HepG2 (cell line): ENCODE results near the gene FAHD1. TPM values are rescaled to one million over a fixed set of nuclear protein-coding genes. Genes with fewer than 3 reads are reported as not detected.

Experiments
- ATF2 ChIP-seq: sonication (generic); formaldehyde crosslinking; IDR thresholded peaks from 2 replicates; pipeline ENCODE4 v1.4.0; 2020; ENCODE audit warnings: missing genetic modification reagents
- CHD2 ChIP-seq: IDR thresholded peaks from 2 replicates; pipeline ENCODE4 v1.6.1; 2011; ENCODE audit warnings: low read depth, low read length, improper control_type of control experiment
- EED ChIP-seq: sonication (generic); formaldehyde crosslinking; IDR thresholded peaks from 2 replicates; pipeline ENCODE4 v1.5.0; 2020; ENCODE audit warnings: mild to moderate bottlenecking, missing genetic modification reagents
- EHMT2 ChIP-seq: fragments of 200-600 bp; sonication (generic); IDR thresholded peaks from 2 replicates; pipeline ENCODE4 v1.7.0; 2017; ENCODE audit warnings: antibody characterized with exemption, low read depth, low read length, borderline replicate concordance
- FOXM1 ChIP-seq: sonication (generic); formaldehyde crosslinking; IDR thresholded peaks from 2 replicates; pipeline ENCODE4 v1.5.0; 2020; ENCODE audit warnings: missing genetic modification reagents
- MEF2D ChIP-seq: sonication (generic); formaldehyde crosslinking; IDR thresholded peaks from 2 replicates; pipeline ENCODE4 v1.5.1; 2020; ENCODE audit warnings: mild to moderate bottlenecking, missing genetic modification reagents
- PAWR ChIP-seq: sonication (generic); formaldehyde crosslinking; IDR thresholded peaks from 2 replicates; pipeline ENCODE4 v1.4.0; 2020; ENCODE audit warnings: missing genetic modification reagents, mild to moderate bottlenecking, borderline replicate concordance
- SNRNP70 ChIP-seq: fragments of 200-400 bp; formaldehyde crosslinking; IDR thresholded peaks from 2 replicates; pipeline ENCODE4 v1.6.1; 2017; ENCODE audit warnings: mild to moderate bottlenecking, low read depth, low read length, moderate library complexity
- TEF ChIP-seq: sonication (generic); formaldehyde crosslinking; IDR thresholded peaks from 2 replicates; pipeline ENCODE4 v1.5.0; 2020; ENCODE audit warnings: missing genetic modification reagents
- WIZ ChIP-seq: sonication (generic); formaldehyde crosslinking; IDR thresholded peaks from 2 replicates; pipeline ENCODE4 v1.5.1; 2020; ENCODE audit warnings: mild to moderate bottlenecking, missing genetic modification reagents
- ZBTB1 ChIP-seq: sonication (generic); formaldehyde crosslinking; IDR thresholded peaks from 2 replicates; pipeline ENCODE4 v1.4.0; 2020; ENCODE audit warnings: missing genetic modification reagents, borderline replicate concordance
- ZNF121 ChIP-seq: sonication (generic); formaldehyde crosslinking; IDR thresholded peaks from 2 replicates; pipeline ENCODE4 v1.5.0; 2020; ENCODE audit warnings: mild to moderate bottlenecking, missing genetic modification reagents
- ZNF282 ChIP-seq: fragments of 450-650 bp; IDR thresholded peaks from 2 replicates; pipeline ENCODE4 v1.6.1; 2018; ENCODE audit not compliant: partially characterized antibody
- ZNF431 ChIP-seq: sonication (generic); formaldehyde crosslinking; IDR thresholded peaks from 2 replicates; pipeline ENCODE4 v1.9.0; 2022; ENCODE audit warnings: missing genetic modification reagents, low read depth, mild to moderate bottlenecking, borderline replicate concordance
- ZNF552 ChIP-seq: sonication (generic); formaldehyde crosslinking; IDR thresholded peaks from 2 replicates; pipeline ENCODE4 v1.9.0; 2022; ENCODE audit warnings: missing genetic modification reagents, mild to moderate bottlenecking, borderline replicate concordance
- ZNF570 ChIP-seq: sonication (generic); formaldehyde crosslinking; IDR thresholded peaks from 2 replicates; pipeline ENCODE4 v1.4.0; 2020; ENCODE audit warnings: mild to moderate bottlenecking, missing genetic modification reagents, borderline replicate concordance
- ZSCAN25 ChIP-seq: sonication (generic); formaldehyde crosslinking; IDR thresholded peaks from 2 replicates; pipeline ENCODE4 v1.8.0; 2022; ENCODE audit warnings: mild to moderate bottlenecking, missing genetic modification reagents
- ZXDC ChIP-seq: sonication (generic); formaldehyde crosslinking; IDR thresholded peaks from 2 replicates; pipeline ENCODE4 v1.5.0; 2020; ENCODE audit warnings: mild to moderate bottlenecking, missing genetic modification reagents
- polyA plus RNA-seq, 8 experiments: library from polyadenylated mRNA; depleted of rRNA in 3 of 8; stranded (reverse) in 7 of 8; unstranded in 1 of 8; fragments of >200 nt; fragmentation: Illumina TruSeq in 4 of 8; extraction: Trizol in 4 of 8; gene quantifications; 2 replicates each; pipeline versions ENCODE4 v1.2.1 to v1.2.3, GENCODE V29; 2011 to 2016; ENCODE audit warnings: low read depth in 4 of 8, missing spikeins in 1 of 8, mixed read lengths in 1 of 8; ENCODE audit not compliant: insufficient read depth in 1 of 8
- total RNA-seq, 5 experiments: library from RNA; depleted of rRNA; stranded (reverse); fragments of >200 nt; fragmentation: Illumina TruSeq; extraction: Trizol; gene quantifications; 2 replicates each; pipeline ENCODE4 v1.2.3, GENCODE V29; 2016; ENCODE audit warnings: low read depth in 1 of 5
- TF ChIP-seq, protein P1 (sequence below): sonication (generic); formaldehyde crosslinking; conservative IDR thresholded peaks from 2 replicates; pipeline ENCODE4 v1.4.0; 2020; ENCODE audit warnings: mild to moderate bottlenecking, missing genetic modification reagents, moderate library complexity
- TF ChIP-seq, protein P2 (sequence below): IDR thresholded peaks from 2 replicates; pipeline ENCODE4 v1.6.1; 2016; ENCODE audit warnings: mild to moderate bottlenecking

The FAHD1 gene
- total and polyA plus RNA-seq, 2 of the 13 experiments (the other 11 are each of a cell fraction or from before 2014, with no cell fraction given), result 39.0 to 45.3 TPM

- TF ChIP-seq ZNF570 (CRISPR knock-in tag), result no peak
- no peak for TF ChIP-seq EHMT2
- peak; percentile 62 for TF ChIP-seq ZNF121 (CRISPR knock-in tag)
- no peak for TF ChIP-seq EED (CRISPR knock-in tag)
- TF ChIP-seq ZBTB1 (CRISPR knock-in tag), result no peak
- TF ChIP-seq ZNF431, result no peak
- no peak for TF ChIP-seq ZXDC (CRISPR knock-in tag)
- TF ChIP-seq SNRNP70, result no peak
- TF ChIP-seq ATF2 (CRISPR knock-in tag), result 0 out of 2 replicates have a peak, but pooled peaks have one; percentile 17
- TF ChIP-seq ZNF552 (CRISPR knock-in tag), result no peak
- TF ChIP-seq PAWR (CRISPR knock-in tag), result no peak
- no peak for TF ChIP-seq TEF (CRISPR knock-in tag)
- TF ChIP-seq, protein P1, sequence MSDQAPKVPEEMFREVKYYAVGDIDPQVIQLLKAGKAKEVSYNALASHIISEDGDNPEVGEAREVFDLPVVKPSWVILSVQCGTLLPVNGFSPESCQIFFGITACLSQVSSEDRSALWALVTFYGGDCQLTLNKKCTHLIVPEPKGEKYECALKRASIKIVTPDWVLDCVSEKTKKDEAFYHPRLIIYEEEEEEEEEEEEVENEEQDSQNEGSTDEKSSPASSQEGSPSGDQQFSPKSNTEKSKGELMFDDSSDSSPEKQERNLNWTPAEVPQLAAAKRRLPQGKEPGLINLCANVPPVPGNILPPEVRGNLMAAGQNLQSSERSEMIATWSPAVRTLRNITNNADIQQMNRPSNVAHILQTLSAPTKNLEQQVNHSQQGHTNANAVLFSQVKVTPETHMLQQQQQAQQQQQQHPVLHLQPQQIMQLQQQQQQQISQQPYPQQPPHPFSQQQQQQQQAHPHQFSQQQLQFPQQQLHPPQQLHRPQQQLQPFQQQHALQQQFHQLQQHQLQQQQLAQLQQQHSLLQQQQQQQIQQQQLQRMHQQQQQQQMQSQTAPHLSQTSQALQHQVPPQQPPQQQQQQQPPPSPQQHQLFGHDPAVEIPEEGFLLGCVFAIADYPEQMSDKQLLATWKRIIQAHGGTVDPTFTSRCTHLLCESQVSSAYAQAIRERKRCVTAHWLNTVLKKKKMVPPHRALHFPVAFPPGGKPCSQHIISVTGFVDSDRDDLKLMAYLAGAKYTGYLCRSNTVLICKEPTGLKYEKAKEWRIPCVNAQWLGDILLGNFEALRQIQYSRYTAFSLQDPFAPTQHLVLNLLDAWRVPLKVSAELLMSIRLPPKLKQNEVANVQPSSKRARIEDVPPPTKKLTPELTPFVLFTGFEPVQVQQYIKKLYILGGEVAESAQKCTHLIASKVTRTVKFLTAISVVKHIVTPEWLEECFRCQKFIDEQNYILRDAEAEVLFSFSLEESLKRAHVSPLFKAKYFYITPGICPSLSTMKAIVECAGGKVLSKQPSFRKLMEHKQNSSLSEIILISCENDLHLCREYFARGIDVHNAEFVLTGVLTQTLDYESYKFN (CRISPR knock-in tag), result peak; percentile 84
- TF ChIP-seq, protein P2, sequence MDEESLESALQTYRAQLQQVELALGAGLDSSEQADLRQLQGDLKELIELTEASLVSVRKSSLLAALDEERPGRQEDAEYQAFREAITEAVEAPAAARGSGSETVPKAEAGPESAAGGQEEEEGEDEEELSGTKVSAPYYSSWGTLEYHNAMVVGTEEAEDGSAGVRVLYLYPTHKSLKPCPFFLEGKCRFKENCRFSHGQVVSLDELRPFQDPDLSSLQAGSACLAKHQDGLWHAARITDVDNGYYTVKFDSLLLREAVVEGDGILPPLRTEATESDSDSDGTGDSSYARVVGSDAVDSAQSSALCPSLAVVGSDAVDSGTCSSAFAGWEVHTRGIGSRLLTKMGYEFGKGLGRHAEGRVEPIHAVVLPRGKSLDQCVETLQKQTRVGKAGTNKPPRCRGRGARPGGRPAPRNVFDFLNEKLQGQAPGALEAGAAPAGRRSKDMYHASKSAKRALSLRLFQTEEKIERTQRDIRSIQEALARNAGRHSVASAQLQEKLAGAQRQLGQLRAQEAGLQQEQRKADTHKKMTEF (CRISPR knock-in tag), result peak; percentile 66; the same call in 1 of the 2 replicates
- TF ChIP-seq FOXM1 (CRISPR knock-in tag), result no peak
- no peak for TF ChIP-seq ZSCAN25 (CRISPR knock-in tag)
- TF ChIP-seq CHD2, result no peak
- TF ChIP-seq ZNF282, result no peak
- TF ChIP-seq MEF2D (CRISPR knock-in tag), result no peak
- TF ChIP-seq WIZ (CRISPR knock-in tag), result 0 out of 2 replicates have a peak, but pooled peaks have one; percentile 51
Measured at GRCh38 chr16:1794221-1794871, 32.7 kb upstream of the FAHD1 start (continued).
